Measurements from ENCODE around the gene CFAP221. TPM values are rescaled to one million over a fixed set of nuclear protein-coding genes. Genes with fewer than 3 reads are reported as not detected.

The CFAP221 gene
- total and polyA plus RNA-seq, 7 donors: 0.07 TPM; not detected in 6

DNA sequence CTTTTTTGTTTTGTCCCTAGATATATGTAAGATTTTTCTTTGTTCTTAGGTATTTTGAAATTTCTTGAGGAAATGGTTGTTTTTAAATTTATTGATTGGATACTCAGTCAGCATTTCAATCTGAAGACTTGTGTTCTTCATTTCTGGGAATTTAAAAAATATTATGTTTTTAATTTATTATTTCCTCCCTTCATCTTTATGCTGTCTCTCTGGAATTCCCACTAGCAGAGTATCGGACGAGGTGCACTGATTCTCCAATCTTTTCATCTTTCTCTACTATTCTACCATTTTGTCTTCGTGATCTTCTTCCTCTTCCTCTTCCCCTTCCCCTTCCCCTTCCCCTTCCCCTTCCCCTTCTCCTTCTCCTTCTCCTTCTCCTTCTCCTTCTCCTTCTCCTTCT, 32.3 kb upstream of the CFAP221 start:
- H3K36me3 ChIP-seq: no peaks in the 10 kb centered on the region
- TF ChIP-seq POLR2A (IDR thresholded peaks at IDR 0.05) (no peak), EP300 (IDR thresholded peaks at IDR 0.05) (no peak), POLR2AphosphoS5 (IDR thresholded peaks at IDR 0.05) (no peak)
- TF ChIP-seq, protein P1, sequence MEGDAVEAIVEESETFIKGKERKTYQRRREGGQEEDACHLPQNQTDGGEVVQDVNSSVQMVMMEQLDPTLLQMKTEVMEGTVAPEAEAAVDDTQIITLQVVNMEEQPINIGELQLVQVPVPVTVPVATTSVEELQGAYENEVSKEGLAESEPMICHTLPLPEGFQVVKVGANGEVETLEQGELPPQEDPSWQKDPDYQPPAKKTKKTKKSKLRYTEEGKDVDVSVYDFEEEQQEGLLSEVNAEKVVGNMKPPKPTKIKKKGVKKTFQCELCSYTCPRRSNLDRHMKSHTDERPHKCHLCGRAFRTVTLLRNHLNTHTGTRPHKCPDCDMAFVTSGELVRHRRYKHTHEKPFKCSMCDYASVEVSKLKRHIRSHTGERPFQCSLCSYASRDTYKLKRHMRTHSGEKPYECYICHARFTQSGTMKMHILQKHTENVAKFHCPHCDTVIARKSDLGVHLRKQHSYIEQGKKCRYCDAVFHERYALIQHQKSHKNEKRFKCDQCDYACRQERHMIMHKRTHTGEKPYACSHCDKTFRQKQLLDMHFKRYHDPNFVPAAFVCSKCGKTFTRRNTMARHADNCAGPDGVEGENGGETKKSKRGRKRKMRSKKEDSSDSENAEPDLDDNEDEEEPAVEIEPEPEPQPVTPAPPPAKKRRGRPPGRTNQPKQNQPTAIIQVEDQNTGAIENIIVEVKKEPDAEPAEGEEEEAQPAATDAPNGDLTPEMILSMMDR (IDR thresholded peaks at IDR 0.05): no peak
- no peak overlapping the region for H3K4me3 ChIP-seq
- H3K27me3 ChIP-seq: no peaks in the 10 kb centered on the region
- intact Hi-C loops (cut with DNase I): no loop called here
- no peak for DNase-seq
- H3K27ac ChIP-seq: no peak overlapping the region
- 90 to 92% methylated on average over 3 of the region's 3 CpGs for WGBS, 2 donors
- H3K4me1 ChIP-seq: no peaks in the 10 kb centered on the region
- H3K9me3 ChIP-seq: no peaks in the 10 kb centered on the region

DNA sequence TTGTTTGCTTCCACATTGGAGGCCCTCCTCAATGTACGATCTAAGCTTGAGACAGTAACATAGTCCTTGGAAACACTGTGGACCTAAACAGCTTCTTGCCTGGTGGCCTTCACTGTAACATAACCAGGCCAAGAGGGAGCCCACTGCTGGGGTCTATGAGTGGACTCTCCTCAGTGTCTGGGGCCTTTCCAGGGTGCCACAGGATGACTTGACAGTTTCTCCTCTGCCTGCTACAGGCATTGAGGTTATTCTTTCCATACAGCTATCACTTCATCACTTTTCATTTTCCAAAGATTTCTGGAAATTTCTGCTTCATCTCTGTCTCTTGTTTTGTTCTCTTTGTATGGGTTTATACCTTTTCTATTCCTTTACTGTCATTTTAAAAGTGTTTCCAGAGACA, 31.3 kb upstream of the CFAP221 start:
- no peaks in the 10 kb centered on the region for H3K4me1 ChIP-seq
- H3K4me3 ChIP-seq: no peak overlapping the region
- intact Hi-C loops (cut with DNase I): no loop called here
- no peaks in the 10 kb centered on the region for H3K27me3 ChIP-seq
- no peaks in the 10 kb centered on the region for H3K36me3 ChIP-seq
- DNase-seq: no peak
- no peaks in the 10 kb centered on the region for H3K9me3 ChIP-seq
- WGBS, 2 donors: 85 to 92% methylated on average over 1 of the region's 1 CpG
- no peak for TF ChIP-seq POLR2AphosphoS5 (IDR thresholded peaks at IDR 0.05)
- H3K27ac ChIP-seq: no peak overlapping the region

DNA sequence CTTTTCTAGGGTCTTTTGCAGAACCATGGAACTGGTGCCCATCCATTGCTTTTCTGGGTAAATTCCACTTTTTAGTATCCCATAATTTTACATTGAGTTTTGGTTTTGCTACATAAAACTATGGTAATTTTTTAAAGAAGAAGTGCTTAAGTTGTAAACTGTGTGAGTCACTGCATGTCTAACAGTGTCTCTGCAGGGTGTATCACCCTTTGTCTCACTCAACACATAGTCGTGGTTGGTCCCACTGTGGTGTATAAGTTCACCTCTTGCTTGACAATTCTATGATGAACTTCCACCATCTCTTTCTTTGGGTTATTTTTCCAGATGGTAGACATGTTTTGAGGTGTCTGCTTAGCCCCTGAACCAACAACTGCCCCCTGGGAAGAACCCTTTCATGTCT, 30.4 kb upstream of the CFAP221 start:
- no peaks in the 10 kb centered on the region for H3K4me1 ChIP-seq
- intact Hi-C loops (cut with DNase I): no loop called here
- H3K9me3 ChIP-seq: no peaks in the 10 kb centered on the region
- H3K36me3 ChIP-seq: no peaks in the 10 kb centered on the region
- H3K4me3 ChIP-seq: no peak overlapping the region
- 25 to 60% methylated on average over 1 of the region's 1 CpG for WGBS, 2 donors
- H3K27me3 ChIP-seq: no peaks in the 10 kb centered on the region
- TF ChIP-seq, protein P1 (IDR thresholded peaks at IDR 0.05): no peak
- TF ChIP-seq POLR2AphosphoS5 (IDR thresholded peaks at IDR 0.05) (no peak), EP300 (IDR thresholded peaks at IDR 0.05) (no peak), POLR2A (IDR thresholded peaks at IDR 0.05) (no peak)
- H3K27ac ChIP-seq: no peak overlapping the region
- DNase-seq: no peak

DNA sequence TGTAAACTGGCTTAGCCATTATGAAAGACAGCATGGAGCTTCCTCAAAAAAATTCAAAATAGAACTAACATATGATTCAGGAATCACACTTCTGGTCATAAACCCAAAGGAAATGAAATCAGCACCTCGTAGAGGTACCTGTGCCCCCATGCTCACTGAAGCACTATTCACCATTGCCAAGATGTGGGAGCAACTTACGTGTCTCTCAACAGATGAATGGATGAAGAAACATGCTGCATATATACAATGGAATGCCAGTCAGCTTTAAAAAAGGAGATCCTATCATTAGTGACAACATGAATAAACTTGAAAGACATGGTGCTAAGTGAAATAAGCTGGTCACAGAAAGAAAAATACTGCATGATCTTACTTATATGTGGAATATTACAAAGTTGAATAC, 28.1 kb upstream of the CFAP221 start:
- 89 to 93% methylated on average over 2 of the region's 2 CpGs for WGBS, 2 donors
- intact Hi-C loops (cut with DNase I): no loop called here
- H3K27ac ChIP-seq: no peak overlapping the region
- no peaks in the 10 kb centered on the region for H3K9me3 ChIP-seq
- H3K4me3 ChIP-seq: no peak overlapping the region
- no peaks in the 10 kb centered on the region for H3K36me3 ChIP-seq
- no peaks in the 10 kb centered on the region for H3K27me3 ChIP-seq
- no peak for TF ChIP-seq EP300 (IDR thresholded peaks at IDR 0.05)
- TF ChIP-seq, protein P1 (IDR thresholded peaks at IDR 0.05): no peak
- no peak for TF ChIP-seq POLR2AphosphoS5 (IDR thresholded peaks at IDR 0.05)
- no peak for TF ChIP-seq POLR2A (IDR thresholded peaks at IDR 0.05)
- DNase-seq: no peak
- peaks cover 0 to 1% (median 0%) of the 10 kb centered on the region in 4 donors for H3K4me1 ChIP-seq

DNA sequence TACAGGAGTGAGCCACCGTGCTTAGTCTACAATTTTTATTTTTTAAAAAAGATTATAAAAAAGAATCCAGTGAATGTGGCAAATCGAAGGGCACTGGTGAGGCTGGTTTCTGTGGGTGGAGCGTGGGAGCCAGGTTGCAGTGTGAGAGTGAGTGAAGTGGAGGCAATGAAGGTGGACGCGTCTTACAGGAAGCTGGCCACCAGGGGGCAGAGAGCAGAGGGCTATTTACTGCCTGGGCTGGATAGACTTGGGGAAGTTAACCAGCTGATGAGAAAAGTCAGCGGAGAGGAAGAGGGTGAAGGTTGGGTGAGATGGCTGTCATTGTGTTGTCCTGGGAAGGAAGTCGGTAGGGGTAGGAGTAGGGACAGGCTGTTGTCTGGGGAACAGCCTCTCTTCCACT, 26.8 kb upstream of the CFAP221 start:
- Histone ChIP-seq H3K27ac (no peak overlapping the region), H3K9me3 (no peaks in the 10 kb centered on the region), H3K36me3 (no peaks in the 10 kb centered on the region), H3K4me1 (peaks cover 0 to 13% (median 8%) of the 10 kb centered on the region in 4 donors), H3K27me3 (peaks cover 0 to 5% (median 0%) of the 10 kb centered on the region in 3 donors), H3K4me3 (no peak overlapping the region)
- TF ChIP-seq, protein P1 (IDR thresholded peaks at IDR 0.05): peak in 2 of 4 experiments; percentile 31 to 34
- no peak for TF ChIP-seq EP300 (IDR thresholded peaks at IDR 0.05)
- no peak for TF ChIP-seq POLR2A (IDR thresholded peaks at IDR 0.05)
- no peak for TF ChIP-seq POLR2AphosphoS5 (IDR thresholded peaks at IDR 0.05)
- intact Hi-C loops (cut with DNase I): no loop called here
- no peak for DNase-seq
- 17 to 29% methylated on average over 7 of the region's 7 CpGs for WGBS, 2 donors

All from sigmoid colon (tissue), 7 donors.